NCI-H524 treated with DMSO at 0.1 percent for 48 hours (cell line): Measurements from ENCODE around the gene FAM83F.
"Not testable (repeated sequence)": the region's sequence is repeated elsewhere in the genome, so short reads cannot be mapped to it uniquely, and the experiment has no call there.

Experiments
- DNase-seq: peaks from one replicate; lab custom pipeline; 2025; lab: John Stamatoyannopoulos, UW

The FAM83F gene

GRCh38 chr22:40015358-40015976 is 20.7 kb downstream of the FAM83F start:
- no peak for DNase-seq

DNA sequence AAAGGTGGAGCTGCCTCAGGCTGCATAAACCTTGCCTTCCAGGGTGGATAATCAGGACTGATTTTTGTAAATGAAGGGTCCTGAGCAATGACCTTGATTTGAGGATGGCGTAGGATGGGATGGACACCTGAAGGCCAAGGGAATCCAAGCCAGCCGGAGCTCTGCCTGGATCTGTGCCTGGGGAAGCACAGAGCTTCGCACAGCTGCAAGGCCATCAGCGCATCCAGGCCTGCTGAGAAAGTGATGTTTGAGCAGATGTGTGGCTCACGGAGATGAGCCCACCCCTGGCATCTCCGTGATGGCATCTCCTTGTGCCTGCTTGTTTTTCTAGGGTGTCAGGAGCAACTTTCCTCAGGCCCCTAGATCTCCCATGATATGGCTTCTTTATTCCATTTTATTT is 23.3 kb downstream of the FAM83F start:
- DNase-seq: no peak

DNA sequence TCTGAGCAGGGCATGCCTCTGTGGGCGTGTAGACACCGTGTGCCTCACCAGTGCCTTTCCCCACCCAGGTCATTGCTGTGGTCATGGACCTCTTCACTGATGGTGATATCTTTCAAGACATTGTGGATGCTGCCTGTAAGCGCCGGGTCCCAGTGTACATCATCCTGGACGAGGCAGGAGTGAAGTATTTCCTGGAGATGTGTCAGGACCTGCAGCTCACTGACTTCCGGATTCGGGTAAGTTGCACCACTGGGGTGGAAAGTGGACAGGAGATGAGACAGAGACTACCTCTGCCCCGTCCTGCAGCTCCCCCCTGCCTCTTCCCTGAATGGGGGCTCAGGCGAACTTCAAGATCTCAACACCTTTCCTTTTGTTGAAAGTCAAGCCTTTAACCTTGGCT is 24.3 kb downstream of the FAM83F start:
- no peak for DNase-seq

GRCh38 chr22:40020956-40021355 is 26.2 kb downstream of the FAM83F start:
- DNase-seq: no peak

- peak; percentile 56 for DNase-seq
Observed at GRCh38 chr22:40021401-40022000, 26.7 kb downstream of the FAM83F start.

DNA sequence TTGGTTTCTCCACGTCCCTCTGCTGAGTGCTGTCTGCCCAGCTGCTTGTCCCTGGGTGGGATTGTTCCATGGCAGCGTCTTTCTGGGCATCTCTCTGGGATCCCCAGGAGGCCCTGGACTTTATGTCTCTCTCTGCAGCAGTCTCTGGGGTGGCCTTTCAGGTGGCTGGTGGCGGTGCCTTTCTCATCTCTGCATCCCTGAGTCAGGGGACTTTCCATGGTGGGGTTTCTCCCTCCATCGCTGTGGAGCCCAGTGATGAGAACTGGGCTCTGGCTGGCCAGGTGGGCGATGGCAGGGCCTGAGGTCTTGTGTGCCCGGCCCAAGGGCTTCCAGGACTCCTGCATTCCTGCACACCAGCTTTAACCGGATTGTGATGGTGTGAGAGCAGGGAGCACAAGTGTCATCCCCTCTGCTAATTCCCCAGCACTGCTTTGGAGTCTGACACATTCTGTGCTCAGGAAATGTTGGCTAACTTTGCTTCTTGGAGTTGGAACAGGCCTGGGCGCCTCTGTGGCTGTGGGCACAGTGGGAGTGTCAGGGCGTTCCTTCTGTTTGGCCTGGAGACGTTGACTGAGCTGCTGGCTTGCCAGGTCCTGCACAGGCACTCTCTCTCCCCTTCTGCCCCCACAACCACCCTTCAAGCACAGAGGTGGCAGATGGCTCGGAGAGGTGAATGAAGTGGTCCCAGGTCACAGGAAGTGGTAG is 27.9 kb downstream of the FAM83F start:
- no peak for DNase-seq

GRCh38 chr22:40023341-40023841 is 28.6 kb downstream of the FAM83F start:
- no peak for DNase-seq

GRCh38 chr22:40024201-40025061 is 29.7 kb downstream of the FAM83F start:
- no peak for DNase-seq

DNA sequence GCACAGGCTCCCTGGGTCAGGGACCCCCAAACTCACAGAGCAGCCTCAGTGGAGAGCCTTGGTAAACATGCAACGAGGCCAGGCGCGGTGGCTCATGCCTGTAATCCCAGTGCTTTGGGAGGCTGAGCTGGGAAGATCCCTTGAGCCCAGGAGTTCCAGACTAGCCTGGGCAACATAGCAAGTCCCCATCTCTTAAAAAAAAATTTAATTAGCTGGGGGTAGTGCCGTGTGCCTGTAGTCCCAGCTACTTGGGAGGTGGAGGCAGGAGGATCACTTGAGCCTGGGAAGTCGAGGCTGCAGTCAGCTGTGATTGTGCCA is 30.3 kb downstream of the FAM83F start:
- not testable (repeated sequence) for DNase-seq

GRCh38 chr22:40025856-40026255 is 31.1 kb downstream of the FAM83F start:
- DNase-seq: no peak

- no peak for DNase-seq
Observed at GRCh38 chr22:40026641-40027040, 31.9 kb downstream of the FAM83F start.

DNA sequence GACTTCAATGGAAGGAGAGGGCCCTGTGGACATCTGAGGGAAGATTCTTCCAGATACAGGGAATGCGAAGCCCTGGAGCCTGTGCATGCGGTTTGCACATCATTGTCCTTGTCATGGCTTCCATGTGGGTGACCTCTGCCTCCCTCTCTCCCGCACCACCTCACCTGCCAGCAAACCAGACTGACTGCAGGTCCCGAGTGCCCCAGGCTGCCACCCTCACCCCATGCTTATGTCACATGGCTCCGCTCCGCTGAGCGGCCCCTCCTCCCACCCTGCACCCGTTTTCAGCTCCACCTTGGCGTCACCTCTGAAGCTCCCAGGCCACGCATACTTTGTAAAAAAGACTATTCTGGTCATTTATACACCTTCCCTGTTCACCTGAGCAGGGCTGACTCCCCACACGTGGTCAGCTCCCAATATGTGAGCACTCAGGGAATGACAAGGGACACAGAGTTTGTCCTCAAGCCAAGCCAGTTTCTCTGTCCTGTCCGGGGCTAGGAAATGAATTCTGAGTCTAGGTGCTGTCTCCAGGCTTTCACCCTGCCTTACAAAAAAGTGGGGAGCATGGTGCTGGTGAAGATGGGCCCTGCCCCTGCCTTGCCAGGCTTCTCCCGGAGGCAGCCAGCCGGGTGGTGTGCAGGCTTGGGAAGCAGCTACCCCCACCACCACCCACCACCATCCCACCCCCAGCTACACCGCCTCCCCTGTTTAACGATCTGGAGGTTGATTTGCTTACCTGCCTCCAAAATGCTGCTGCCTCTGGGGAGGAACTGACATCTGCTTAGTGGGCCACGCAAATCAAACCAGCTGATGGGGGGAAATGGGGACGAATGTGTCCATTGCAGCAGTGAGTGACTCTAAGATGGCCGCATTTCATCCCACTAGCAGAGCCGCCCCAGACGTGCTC is 32.7 kb downstream of the FAM83F start:
- DNase-seq: no peak

DNA sequence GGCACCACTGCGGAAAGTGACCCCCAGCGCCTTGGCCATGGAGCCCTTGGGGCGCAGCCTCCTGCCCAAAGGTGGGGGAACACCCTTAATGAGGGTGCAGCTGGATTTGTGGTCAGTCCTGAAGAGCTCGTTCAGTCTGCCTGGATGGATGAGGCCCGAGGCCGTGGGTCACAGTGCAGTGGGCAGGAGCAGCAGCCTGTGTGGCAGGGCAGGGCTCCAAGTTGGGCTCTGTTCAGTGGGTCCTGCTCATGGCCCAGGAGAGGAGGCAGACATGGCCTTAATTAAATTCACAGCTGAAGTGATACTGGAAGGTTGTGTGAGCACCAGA is 33.3 kb downstream of the FAM83F start:
- no peak for DNase-seq

DNA sequence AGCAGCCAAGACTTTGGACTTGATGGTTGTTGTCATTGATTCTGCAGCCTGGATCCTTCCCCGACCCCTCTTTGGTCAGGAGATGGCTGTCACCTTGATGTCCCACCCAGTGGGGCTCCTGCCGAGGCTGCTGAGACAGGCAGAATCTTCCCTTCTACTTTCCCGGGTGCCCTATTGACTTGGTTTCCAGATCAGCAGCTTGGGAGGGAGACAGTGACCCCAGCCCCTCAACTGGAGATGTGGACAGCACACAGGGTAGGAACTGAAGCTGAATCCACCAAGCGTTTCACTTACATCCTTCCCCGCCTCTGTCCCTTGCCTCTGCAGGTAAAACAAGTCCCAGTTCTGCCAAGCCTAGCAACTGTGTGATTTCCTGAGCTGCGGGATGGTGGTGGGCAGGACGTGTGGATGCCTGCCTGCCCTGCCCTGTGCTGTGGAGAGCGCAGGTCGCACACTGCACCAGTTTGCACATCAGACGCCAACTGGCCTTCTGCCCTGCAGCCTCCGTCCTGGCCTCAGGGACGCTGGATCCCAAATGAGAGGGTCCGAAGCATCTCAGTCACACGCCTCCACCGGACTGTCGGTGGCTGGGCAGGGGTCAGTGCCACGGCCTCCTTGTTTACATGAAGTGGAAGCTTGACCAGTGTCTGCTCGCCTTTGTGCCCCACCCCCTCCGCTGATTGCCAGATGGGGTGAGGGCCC is 34.6 kb downstream of the FAM83F start:
- DNase-seq: no peak

DNA sequence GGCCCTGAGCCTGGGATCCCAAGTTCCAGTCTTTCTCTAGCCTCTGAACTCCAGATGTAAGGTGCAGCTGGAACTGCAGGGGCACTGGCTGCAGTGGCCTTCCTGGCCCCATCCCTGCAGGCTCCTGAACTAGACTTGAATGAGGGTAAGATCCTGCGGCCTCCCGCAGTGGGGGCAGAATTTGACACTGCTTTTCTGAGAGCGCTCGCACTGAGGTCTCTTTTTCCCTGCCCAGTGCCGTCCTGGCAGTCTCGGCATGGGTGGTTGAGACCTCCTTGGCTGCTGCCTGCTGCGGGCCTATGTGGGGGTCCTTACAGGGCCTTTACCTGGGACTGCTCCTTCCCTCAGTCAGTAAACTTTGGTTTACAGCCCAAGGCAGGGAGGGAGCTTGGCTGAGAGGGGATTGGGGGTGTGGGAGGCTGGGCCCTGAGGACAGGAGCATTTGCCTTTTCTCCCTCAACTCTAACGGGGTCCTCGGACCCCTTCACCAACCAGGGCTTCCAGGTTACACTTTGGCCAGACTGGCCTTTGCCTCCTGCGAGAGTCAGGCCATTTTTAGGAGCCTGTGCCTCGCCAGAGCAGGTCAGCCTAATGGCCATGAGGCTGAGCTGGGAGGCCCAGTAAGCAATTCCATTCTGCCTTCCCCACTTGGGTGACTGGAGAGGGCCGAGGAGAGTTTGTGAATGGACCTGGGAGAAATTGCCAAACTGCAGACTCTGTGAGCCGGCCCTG is 35.4 kb downstream of the FAM83F start:
- no peak for DNase-seq

DNA sequence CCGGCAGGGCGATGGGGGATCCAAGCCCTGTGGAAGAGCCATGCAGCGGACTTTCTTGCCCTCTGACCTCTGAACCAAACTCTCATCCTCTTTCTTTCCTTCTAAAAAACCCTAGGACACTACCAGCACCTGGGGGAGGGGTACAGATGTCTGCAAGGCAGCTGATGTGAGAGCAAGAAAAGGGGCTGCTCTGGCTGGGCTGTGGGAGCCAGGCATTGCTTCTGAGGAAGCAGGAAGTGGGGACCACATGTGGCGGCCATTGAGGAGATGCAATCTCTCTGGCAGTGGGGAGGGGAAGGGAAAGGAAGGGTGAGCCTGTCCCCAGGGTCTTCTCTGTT is 36.0 kb downstream of the FAM83F start:
- DNase-seq: no peak

GRCh38 chr22:40031766-40032470 is 37.2 kb downstream of the FAM83F start:
- no peak for DNase-seq

DNA sequence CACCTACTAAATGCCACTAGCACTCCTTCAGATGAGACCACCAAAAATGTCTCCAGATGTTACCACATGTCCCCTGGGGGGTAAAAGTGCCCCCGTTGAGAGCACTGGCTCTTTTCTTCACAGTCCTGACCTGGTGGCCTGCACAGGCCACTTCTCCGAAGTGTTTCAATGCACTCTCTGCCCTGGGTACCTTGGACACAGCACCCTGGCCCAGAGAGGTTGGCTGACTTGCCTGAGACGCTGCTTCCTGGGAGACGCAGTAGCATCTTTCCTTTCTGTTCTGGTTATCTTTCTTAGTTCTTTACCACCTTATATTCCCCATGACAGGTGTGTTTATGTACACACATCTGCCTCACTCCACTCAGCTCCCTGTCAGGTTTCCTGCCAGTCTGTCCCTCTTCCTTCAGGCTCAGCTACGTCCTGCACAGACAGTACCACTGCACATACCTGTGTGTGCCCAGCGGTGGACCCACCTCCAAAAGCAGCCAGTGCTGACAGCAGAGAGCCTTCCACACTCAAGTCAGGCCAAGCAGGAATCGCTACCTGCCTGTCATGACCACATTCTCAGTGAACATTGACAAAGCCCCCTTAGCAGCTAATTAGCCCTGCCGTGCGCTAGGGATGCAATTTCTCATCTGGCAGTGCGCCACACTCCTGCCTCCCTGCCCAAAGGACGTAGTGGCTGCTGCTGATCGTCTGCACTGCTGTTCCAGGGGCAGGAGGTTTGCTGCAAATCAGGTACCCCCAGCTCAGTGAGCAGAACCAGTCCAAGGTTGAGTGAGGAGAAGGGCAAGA is 39.0 kb downstream of the FAM83F start:
- DNase-seq: no peak

- DNase-seq: no peak
Observed at GRCh38 chr22:40035351-40035750, 40.6 kb downstream of the FAM83F start.
